GM10266 (cell line): ENCODE results near the gene STXBP1.

ENCODE experiments used
- DNase-seq: peaks from one replicate; pipeline ENCODE4 v3.0.0; 2012; ENCODE audit errors: extremely low spot score
- CTCF ChIP-seq: IDR thresholded peaks from 2 replicates; pipeline ENCODE4 v1.5.1; 2012; ENCODE audit warnings: mild to moderate bottlenecking, low read depth; ENCODE audit not compliant: control insufficient read depth, insufficient read depth; ENCODE audit errors: missing control alignments

The STXBP1 gene

GRCh38 chr9:127651697-127652610 lies 39.9 kb downstream of the STXBP1 start:
- no peak for DNase-seq
- no peak for TF ChIP-seq CTCF

- DNase-seq = no peak
- TF ChIP-seq CTCF = no peak
Observed at GRCh38 chr9:127652733-127653132, 40.7 kb downstream of the STXBP1 start.

- DNase-seq = no peak
- TF ChIP-seq CTCF = no peak
Observed at GRCh38 chr9:127654619-127655018, 42.5 kb downstream of the STXBP1 start.

- no peak for TF ChIP-seq CTCF
- no peak for DNase-seq
Observed at GRCh38 chr9:127658428-127658827, 46.4 kb downstream of the STXBP1 start.

GRCh38 chr9:127660886-127661741 lies 49.0 kb downstream of the STXBP1 start:
- TF ChIP-seq CTCF = no peak
- no peak for DNase-seq

- DNase-seq = no peak
- TF ChIP-seq CTCF = no peak
Observed at GRCh38 chr9:127662617-127663016, 50.5 kb downstream of the STXBP1 start.
